Liver (tissue), 9 donors: ENCODE data around the gene GJB5. TPM values are rescaled to one million over a fixed set of nuclear protein-coding genes. Genes with fewer than 3 reads are reported as not detected.

ENCODE experiments used
- DNase-seq: peaks from one replicate; pipeline ENCODE4 v3.0.0-alpha.2; 2017; ENCODE audit warnings: low spot score
- H3K27ac ChIP-seq, 2 donors: one replicate each; pipeline ENCODE4 v1.7.0; 2013; ENCODE audit warnings: inconsistent platforms in 2 of 2, low read length in 2 of 2, control low read depth in 1 of 2, low read depth in 1 of 2, mild to moderate bottlenecking in 1 of 2
- H3K27me3 ChIP-seq, 4 donors: one replicate each; pipeline versions ENCODE4 v1.6.1 to v1.7.0; 2013; ENCODE audit warnings: low read length in 3 of 4, inconsistent platforms in 1 of 4, mild to moderate bottlenecking in 1 of 4, moderate library complexity in 1 of 4; ENCODE audit not compliant: control insufficient read depth in 4 of 4, insufficient read depth in 4 of 4
- H3K36me3 ChIP-seq, 4 donors: one replicate each; pipeline versions ENCODE4 v1.6.1 to v1.7.0; 2013; ENCODE audit warnings: low read length in 3 of 4, mild to moderate bottlenecking in 3 of 4, low read depth in 1 of 4, moderate library complexity in 1 of 4; ENCODE audit not compliant: control insufficient read depth in 4 of 4, insufficient read depth in 3 of 4
- H3K4me1 ChIP-seq, 4 donors: one replicate each; pipeline versions ENCODE4 v1.6.1 to v1.7.0; 2013; ENCODE audit warnings: low read length in 3 of 4, mild to moderate bottlenecking in 3 of 4, moderate library complexity in 1 of 4; ENCODE audit not compliant: control insufficient read depth in 4 of 4, insufficient read depth in 4 of 4
- H3K4me3 ChIP-seq, 3 donors: one replicate each; pipeline versions ENCODE4 v1.6.1 to v1.7.0; 2013; ENCODE audit warnings: low read length in 3 of 3, control low read depth in 1 of 3, low read depth in 1 of 3, mild to moderate bottlenecking in 1 of 3
- H3K9ac ChIP-seq, 2 donors: one replicate each; pipeline ENCODE4 v1.7.0; 2013; ENCODE audit warnings: low read length in 2 of 2, mild to moderate bottlenecking in 2 of 2, moderate library complexity in 2 of 2, control low read depth in 1 of 2, low read depth in 1 of 2
- H3K9me3 ChIP-seq, 4 donors: one replicate each; pipeline versions ENCODE4 v1.6.1 to v1.7.0; 2013; ENCODE audit warnings: low read length in 3 of 4; ENCODE audit not compliant: control insufficient read depth in 4 of 4
- EGR1 ChIP-seq, 2 donors: IDR thresholded peaks; 2 replicates each; pipeline ENCODE4 v1.6.1; 2016 to 2018; ENCODE audit warnings: antibody characterized with exemption in 2 of 2, low read depth in 2 of 2
- FOXA1 ChIP-seq: IDR thresholded peaks from 2 replicates; pipeline ENCODE4 v1.6.1; 2016; ENCODE audit warnings: antibody characterized with exemption
- FOXA2 ChIP-seq: IDR thresholded peaks from 2 replicates; pipeline ENCODE4 v1.6.1; 2016; ENCODE audit warnings: antibody characterized with exemption
- GABPA ChIP-seq, 2 donors: IDR thresholded peaks in 1 of 2; conservative IDR thresholded peaks in 1 of 2; 2 replicates each; pipeline ENCODE4 v1.6.1; 2016; ENCODE audit warnings: antibody characterized with exemption in 2 of 2, mild to moderate bottlenecking in 1 of 2, moderate library complexity in 1 of 2
- HNF4A ChIP-seq, 2 donors: conservative IDR thresholded peaks; 2 replicates each; pipeline ENCODE4 v1.6.1; 2016; ENCODE audit warnings: antibody characterized with exemption in 2 of 2, mild to moderate bottlenecking in 2 of 2
- HNF4G ChIP-seq: IDR thresholded peaks from 2 replicates; pipeline ENCODE4 v1.6.1; 2016; ENCODE audit warnings: antibody characterized with exemption
- JUND ChIP-seq, 2 donors: IDR thresholded peaks; 2 replicates each; pipeline ENCODE4 v1.6.1; 2016; ENCODE audit warnings: antibody characterized with exemption in 2 of 2
- NR2F2 ChIP-seq: IDR thresholded peaks from 2 replicates; pipeline ENCODE4 v1.6.1; 2016; ENCODE audit warnings: antibody characterized with exemption
- RAD21 ChIP-seq, 2 donors: IDR thresholded peaks; 2 replicates each; pipeline ENCODE4 v1.6.1; 2016; ENCODE audit warnings: antibody characterized with exemption in 2 of 2, mild to moderate bottlenecking in 2 of 2
- RXRA ChIP-seq, 2 donors: IDR thresholded peaks; 2 replicates each; pipeline ENCODE4 v1.6.1; 2017 to 2018; ENCODE audit warnings: antibody characterized with exemption in 2 of 2, mild to moderate bottlenecking in 1 of 2
- SP1 ChIP-seq: IDR thresholded peaks from 2 replicates; pipeline ENCODE4 v1.6.1; 2018; ENCODE audit warnings: antibody characterized with exemption, mild to moderate bottlenecking
- TAF1 ChIP-seq: conservative IDR thresholded peaks from 2 replicates; pipeline ENCODE4 v1.6.1; 2016; ENCODE audit warnings: antibody characterized with exemption, mild to moderate bottlenecking
- YY1 ChIP-seq: IDR thresholded peaks from 2 replicates; pipeline ENCODE4 v1.6.1; 2016; ENCODE audit warnings: antibody characterized with exemption, mild to moderate bottlenecking
- WGBS: extraction: QIAGEN DNeasy Blood & Tissue Kit; methylation state at CpG from one replicate; pipeline ENCODE4 v1.1.7; 2013; 5-methylcytosine and 5-hydroxymethylcytosine counted together
- polyA plus RNA-seq, 2 donors: library from polyadenylated mRNA; stranded (reverse) in 1 of 2; unstranded in 1 of 2; fragments of 200-250 nt in 1 of 2; fragments of >200 nt in 1 of 2; fragmentation: Nextera tagmentation in 1 of 2; extraction: Ambion mirVana in 1 of 2; gene quantifications; one replicate each; pipeline versions ENCODE4 v1.2.1 to v1.2.3, GENCODE V29; 2013 to 2015
- total RNA-seq, 2 donors: library from RNA; depleted of rRNA; stranded (reverse); fragments of >200 nt; gene quantifications; one replicate each; pipeline ENCODE4 v1.2.3, GENCODE V29; 2014
- TF ChIP-seq, protein P1 (sequence below): fragments of 150-350 bp; IDR thresholded peaks from 2 replicates; pipeline ENCODE4 v1.5.1; 2017; ENCODE audit warnings: improper control_type of control experiment, low read depth, low read length; ENCODE audit not compliant: missing input control
- TF ChIP-seq, protein P2 (sequence below): IDR thresholded peaks from 2 replicates; pipeline ENCODE4 v1.6.1; 2016; ENCODE audit warnings: antibody characterized with exemption
- TF ChIP-seq, protein P3 (sequence below): IDR thresholded peaks from 2 replicates; pipeline ENCODE4 v1.6.1; 2016; ENCODE audit warnings: antibody characterized with exemption
- TF ChIP-seq, protein P4 (sequence below): IDR thresholded peaks from 2 replicates; pipeline ENCODE4 v1.6.1; 2016; ENCODE audit warnings: antibody characterized with exemption
- TF ChIP-seq, protein P5 (sequence below): IDR thresholded peaks from 2 replicates; pipeline ENCODE4 v1.6.1; 2016; ENCODE audit warnings: antibody characterized with exemption, mild to moderate bottlenecking
- donor health status: healthy.
- donor health status: healthy.
- donor health status: healthy.
- donor health status: healthy.
- donor health status: healthy.

The GJB5 gene
- total and polyA plus RNA-seq, 4 donors, result not detected

DNA sequence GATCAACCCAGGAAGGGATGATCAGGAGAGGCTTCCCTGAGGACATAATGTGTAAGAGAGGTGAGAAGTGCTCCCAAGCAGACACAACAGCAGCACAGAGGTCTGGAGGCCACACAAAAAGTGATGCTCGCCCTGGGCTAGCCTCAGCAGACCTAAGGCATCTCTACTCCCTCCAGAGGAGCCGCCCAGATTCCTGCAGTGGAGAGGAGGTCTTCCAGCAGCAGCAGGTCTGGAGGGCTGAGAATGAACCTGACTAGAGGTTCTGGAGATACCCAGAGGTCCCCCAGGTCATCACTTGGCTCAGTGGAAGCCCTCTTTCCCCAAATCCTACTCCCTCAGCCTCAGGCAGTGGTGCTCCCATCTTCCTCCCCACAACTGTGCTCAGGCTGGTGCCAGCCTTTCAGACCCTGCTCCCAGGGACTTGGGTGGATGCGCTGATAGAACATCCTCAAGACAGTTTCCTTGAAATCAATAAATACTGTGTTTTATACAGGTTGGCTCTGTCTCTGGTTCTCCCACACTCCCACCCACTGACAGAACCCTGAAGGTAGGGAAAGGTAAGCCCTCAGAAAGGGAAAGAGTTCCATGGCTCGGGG is 31.1 kb downstream of the GJB5 start:
- WGBS, result 65% methylated on average over 4 of the region's 4 CpGs
- Histone ChIP-seq H3K4me3 (no peak overlapping the region), H3K36me3 (no peaks in the 10 kb centered on the region), H3K9me3 (no peaks in the 10 kb centered on the region), H3K27ac (peak overlapping the region; percentile 44 to 71), H3K4me1 (peaks cover 11 to 46% (median 27%) of the 10 kb centered on the region in 4 donors), H3K9ac (no peak overlapping the region), H3K27me3 (no peaks in the 10 kb centered on the region)
- no peak for DNase-seq
- TF ChIP-seq EGR1 (IDR thresholded peaks at IDR 0.05; ENCODE audit: low read depth in 2 of 2) (no peak), YY1 (no peak), FOXA2 (no peak), JUND (IDR thresholded peaks at IDR 0.05) (no peak), GABPA (IDR thresholded peaks at IDR 0.05 in 1 of 2, conservative IDR thresholded peaks at IDR 0.05 in 1 of 2) (no peak), RAD21 (IDR thresholded peaks at IDR 0.05) (no peak), HNF4A (conservative IDR thresholded peaks at IDR 0.05) (no peak), TAF1 (no peak), FOXA1 (no peak)
- TF ChIP-seq, protein P1, sequence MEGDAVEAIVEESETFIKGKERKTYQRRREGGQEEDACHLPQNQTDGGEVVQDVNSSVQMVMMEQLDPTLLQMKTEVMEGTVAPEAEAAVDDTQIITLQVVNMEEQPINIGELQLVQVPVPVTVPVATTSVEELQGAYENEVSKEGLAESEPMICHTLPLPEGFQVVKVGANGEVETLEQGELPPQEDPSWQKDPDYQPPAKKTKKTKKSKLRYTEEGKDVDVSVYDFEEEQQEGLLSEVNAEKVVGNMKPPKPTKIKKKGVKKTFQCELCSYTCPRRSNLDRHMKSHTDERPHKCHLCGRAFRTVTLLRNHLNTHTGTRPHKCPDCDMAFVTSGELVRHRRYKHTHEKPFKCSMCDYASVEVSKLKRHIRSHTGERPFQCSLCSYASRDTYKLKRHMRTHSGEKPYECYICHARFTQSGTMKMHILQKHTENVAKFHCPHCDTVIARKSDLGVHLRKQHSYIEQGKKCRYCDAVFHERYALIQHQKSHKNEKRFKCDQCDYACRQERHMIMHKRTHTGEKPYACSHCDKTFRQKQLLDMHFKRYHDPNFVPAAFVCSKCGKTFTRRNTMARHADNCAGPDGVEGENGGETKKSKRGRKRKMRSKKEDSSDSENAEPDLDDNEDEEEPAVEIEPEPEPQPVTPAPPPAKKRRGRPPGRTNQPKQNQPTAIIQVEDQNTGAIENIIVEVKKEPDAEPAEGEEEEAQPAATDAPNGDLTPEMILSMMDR, result no peak
- TF ChIP-seq, protein P2, sequence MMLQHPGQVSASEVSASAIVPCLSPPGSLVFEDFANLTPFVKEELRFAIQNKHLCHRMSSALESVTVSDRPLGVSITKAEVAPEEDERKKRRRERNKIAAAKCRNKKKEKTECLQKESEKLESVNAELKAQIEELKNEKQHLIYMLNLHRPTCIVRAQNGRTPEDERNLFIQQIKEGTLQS, result no peak
- TF ChIP-seq, protein P3, sequence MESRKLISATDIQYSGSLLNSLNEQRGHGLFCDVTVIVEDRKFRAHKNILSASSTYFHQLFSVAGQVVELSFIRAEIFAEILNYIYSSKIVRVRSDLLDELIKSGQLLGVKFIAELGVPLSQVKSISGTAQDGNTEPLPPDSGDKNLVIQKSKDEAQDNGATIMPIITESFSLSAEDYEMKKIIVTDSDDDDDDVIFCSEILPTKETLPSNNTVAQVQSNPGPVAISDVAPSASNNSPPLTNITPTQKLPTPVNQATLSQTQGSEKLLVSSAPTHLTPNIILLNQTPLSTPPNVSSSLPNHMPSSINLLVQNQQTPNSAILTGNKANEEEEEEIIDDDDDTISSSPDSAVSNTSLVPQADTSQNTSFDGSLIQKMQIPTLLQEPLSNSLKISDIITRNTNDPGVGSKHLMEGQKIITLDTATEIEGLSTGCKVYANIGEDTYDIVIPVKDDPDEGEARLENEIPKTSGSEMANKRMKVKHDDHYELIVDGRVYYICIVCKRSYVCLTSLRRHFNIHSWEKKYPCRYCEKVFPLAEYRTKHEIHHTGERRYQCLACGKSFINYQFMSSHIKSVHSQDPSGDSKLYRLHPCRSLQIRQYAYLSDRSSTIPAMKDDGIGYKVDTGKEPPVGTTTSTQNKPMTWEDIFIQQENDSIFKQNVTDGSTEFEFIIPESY, result no peak
- TF ChIP-seq, protein P4, sequence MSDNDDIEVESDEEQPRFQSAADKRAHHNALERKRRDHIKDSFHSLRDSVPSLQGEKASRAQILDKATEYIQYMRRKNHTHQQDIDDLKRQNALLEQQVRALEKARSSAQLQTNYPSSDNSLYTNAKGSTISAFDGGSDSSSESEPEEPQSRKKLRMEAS, result no peak

DNA sequence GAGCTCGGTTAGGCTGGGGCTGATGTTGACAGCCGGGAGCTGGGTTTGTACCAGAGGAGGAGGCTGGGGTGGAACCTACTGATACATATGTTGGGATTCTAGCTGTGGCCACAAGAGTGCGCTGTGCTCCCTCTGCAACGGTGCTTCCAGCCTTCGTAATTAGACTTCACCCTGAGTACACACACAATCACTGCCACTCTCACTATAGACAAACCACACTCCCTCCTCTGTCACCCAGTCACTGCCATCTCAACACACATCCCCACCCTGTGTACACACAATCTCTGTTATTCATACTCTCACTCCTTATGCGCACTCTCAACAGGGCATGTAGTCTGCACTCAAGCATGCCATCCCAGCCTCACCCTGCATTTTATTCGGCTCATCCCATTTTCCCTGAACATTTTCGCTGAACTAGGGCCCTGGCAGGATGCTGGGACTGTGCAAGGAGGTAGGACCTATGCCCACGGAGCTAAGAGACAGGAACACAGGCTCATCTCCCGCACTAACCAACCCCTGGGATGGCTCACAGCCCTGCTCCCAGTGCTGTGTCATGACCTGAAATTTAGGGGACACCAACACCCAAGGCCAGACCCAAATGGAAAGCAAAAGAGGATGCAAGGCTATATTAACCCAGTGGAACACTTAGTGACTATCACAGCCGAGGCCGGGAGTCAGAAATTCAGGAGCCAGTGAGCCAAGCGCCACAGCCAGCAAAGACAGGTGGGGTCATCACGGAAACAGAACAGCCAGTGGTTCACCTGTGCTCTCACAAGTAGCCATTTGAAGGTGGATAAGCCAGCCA is 31.9 kb downstream of the GJB5 start:
- Histone ChIP-seq H3K27ac (peak overlapping the region in 1 of 2 donors; percentile 15), H3K36me3 (no peaks in the 10 kb centered on the region), H3K9ac (no peak overlapping the region), H3K4me3 (no peak overlapping the region), H3K4me1 (peaks cover 5 to 40% (median 24%) of the 10 kb centered on the region in 4 donors), H3K27me3 (no peaks in the 10 kb centered on the region), H3K9me3 (no peaks in the 10 kb centered on the region)
- peak; percentile 68 for DNase-seq
- WGBS, result 45% methylated on average over 14 of the region's 14 CpGs
- peak; percentile 79 for TF ChIP-seq FOXA1
- TF ChIP-seq TAF1, result no peak
- TF ChIP-seq, protein P2, result no peak
- no peak for TF ChIP-seq YY1
- peak; percentile 85 for TF ChIP-seq HNF4G
- peak; percentile 84 to 94 for TF ChIP-seq HNF4A (conservative IDR thresholded peaks at IDR 0.05)
- TF ChIP-seq, protein P5, sequence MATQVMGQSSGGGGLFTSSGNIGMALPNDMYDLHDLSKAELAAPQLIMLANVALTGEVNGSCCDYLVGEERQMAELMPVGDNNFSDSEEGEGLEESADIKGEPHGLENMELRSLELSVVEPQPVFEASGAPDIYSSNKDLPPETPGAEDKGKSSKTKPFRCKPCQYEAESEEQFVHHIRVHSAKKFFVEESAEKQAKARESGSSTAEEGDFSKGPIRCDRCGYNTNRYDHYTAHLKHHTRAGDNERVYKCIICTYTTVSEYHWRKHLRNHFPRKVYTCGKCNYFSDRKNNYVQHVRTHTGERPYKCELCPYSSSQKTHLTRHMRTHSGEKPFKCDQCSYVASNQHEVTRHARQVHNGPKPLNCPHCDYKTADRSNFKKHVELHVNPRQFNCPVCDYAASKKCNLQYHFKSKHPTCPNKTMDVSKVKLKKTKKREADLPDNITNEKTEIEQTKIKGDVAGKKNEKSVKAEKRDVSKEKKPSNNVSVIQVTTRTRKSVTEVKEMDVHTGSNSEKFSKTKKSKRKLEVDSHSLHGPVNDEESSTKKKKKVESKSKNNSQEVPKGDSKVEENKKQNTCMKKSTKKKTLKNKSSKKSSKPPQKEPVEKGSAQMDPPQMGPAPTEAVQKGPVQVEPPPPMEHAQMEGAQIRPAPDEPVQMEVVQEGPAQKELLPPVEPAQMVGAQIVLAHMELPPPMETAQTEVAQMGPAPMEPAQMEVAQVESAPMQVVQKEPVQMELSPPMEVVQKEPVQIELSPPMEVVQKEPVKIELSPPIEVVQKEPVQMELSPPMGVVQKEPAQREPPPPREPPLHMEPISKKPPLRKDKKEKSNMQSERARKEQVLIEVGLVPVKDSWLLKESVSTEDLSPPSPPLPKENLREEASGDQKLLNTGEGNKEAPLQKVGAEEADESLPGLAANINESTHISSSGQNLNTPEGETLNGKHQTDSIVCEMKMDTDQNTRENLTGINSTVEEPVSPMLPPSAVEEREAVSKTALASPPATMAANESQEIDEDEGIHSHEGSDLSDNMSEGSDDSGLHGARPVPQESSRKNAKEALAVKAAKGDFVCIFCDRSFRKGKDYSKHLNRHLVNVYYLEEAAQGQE, result peak; percentile 30
- peak; percentile 35 to 52 for TF ChIP-seq RXRA (IDR thresholded peaks at IDR 0.05)
- TF ChIP-seq SP1, result peak; percentile 74
- TF ChIP-seq FOXA2, result peak; percentile 83
- TF ChIP-seq, protein P3, result no peak
- TF ChIP-seq EGR1 (IDR thresholded peaks at IDR 0.05; ENCODE audit: low read depth in 2 of 2), result no peak
- TF ChIP-seq NR2F2, result no peak
